Stimulated activated CD4-positive, alpha-beta T cell treated with anti-CD3 and anti-CD28 coated beads, Interleukin-2, amount 100 ng/mL, for 4 hours (primary cell): ENCODE results near the gene TMEM176B.
"Not testable (repeated sequence)": the region's sequence is repeated elsewhere in the genome, so short reads cannot be mapped to it uniquely, and the experiment has no call there.

Experiments used
- DNase-seq: peaks from one replicate; pipeline ENCODE4 v3.0.0-alpha.2; 2020; ENCODE audit warnings: low read depth

Gene TMEM176B

GRCh38 chr7:150823043-150823442, 22.9 kb upstream of the TMEM176B start:
- DNase-seq, result no peak

GRCh38 chr7:150820578-150821198, 20.5 kb upstream of the TMEM176B start:
- DNase-seq, result no peak

- DNase-seq, result no peak
These were observed 20.0 kb upstream of the TMEM176B start for GRCh38 chr7:150820148-150820547.

- DNase-seq, result no peak
These were observed 18.8 kb upstream of the TMEM176B start for GRCh38 chr7:150818971-150819370.

GRCh38 chr7:150814328-150815001, 14.3 kb upstream of the TMEM176B start:
- DNase-seq, result no peak

- not testable (repeated sequence) for DNase-seq
These were observed 7.7 kb upstream of the TMEM176B start for GRCh38 chr7:150807616-150808438.

- DNase-seq, result no peak
These were observed 6.7 kb upstream of the TMEM176B start for GRCh38 chr7:150806863-150807262.

GRCh38 chr7:150806454-150806853, 6.3 kb upstream of the TMEM176B start:
- DNase-seq, result no peak

- no peak for DNase-seq
These were observed 5.7 kb upstream of the TMEM176B start for GRCh38 chr7:150805864-150806263.

- no peak for DNase-seq
These were observed 4.6 kb upstream of the TMEM176B start for GRCh38 chr7:150804802-150805201.

- DNase-seq, result no peak
These were observed 3.1 kb upstream of the TMEM176B start for GRCh38 chr7:150803161-150803860.

GRCh38 chr7:150801946-150802771, 2.0 kb upstream of the TMEM176B start:
- DNase-seq, result no peak

GRCh38 chr7:150801242-150801945, 1.2 kb upstream of the TMEM176B start:
- DNase-seq, result no peak

- DNase-seq, result peak; percentile 9
These were observed 547 bp upstream of the TMEM176B start, which contains the start of gene TMEM176A for GRCh38 chr7:150800581-150801241. Gene TMEM176A, plus strand, starts transcription at chr7:150800769. Its CDS starts 782 bp downstream, at chr7:150801551.

- no peak for DNase-seq
These were observed 1.0 kb downstream of the TMEM176B start for GRCh38 chr7:150799156-150799555.

- no peak for DNase-seq
These were observed 2.5 kb downstream of the TMEM176B start for GRCh38 chr7:150797661-150798060.

GRCh38 chr7:150793569-150794238, 6.5 kb downstream of the TMEM176B start:
- DNase-seq, result no peak

- no peak for DNase-seq
These were observed 8.3 kb downstream of the TMEM176B start for GRCh38 chr7:150791746-150792452.

- no peak for DNase-seq
These were observed 8.9 kb downstream of the TMEM176B start for GRCh38 chr7:150791304-150791703.
